Measurements from ENCODE around the gene SLC24A2.
"Not testable (repeated sequence)": the region's sequence is repeated elsewhere in the genome, so short reads cannot be mapped to it uniquely, and the experiment has no call there.

The SLC24A2 gene

GRCh38 chr9:19788614-19789271 is at the start of gene SLC24A2:
TSS of gene SLC24A2 (minus strand) at chr9:19789037.
- no peak for DNase-seq (ENCODE audit: low read depth in 2 of 2)

DNA sequence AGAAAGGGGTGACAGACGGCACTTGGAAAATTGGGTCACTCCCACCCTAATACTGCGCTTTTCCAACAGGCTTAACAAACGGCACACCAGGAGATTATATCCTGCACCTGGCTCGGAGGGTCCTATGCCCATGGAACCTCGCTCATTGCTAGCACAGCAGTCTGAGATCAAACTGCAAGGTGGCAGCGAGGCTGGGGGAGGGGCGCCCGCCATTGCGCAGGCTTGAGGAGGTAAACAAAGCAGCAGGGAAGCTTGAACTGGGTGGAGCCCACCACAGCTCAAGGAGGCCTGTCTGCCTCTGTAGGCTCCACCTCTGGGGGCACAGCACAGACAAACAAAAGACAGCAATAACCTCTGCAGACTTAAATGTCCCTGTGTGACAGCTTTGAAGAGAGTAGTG is 44.5 kb upstream of the SLC24A2 start:
- DNase-seq (ENCODE audit: low read depth in 2 of 2), result not testable (repeated sequence)

GRCh38 chr9:19830796-19831195 is 42.0 kb upstream of the SLC24A2 start:
- DNase-seq (ENCODE audit: low read depth in 2 of 2), result no peak

GRCh38 chr9:19828576-19829109 is 39.8 kb upstream of the SLC24A2 start:
- no peak for DNase-seq (ENCODE audit: low read depth in 2 of 2)

- DNase-seq (ENCODE audit: low read depth in 2 of 2), result no peak
These were observed 27.9 kb upstream of the SLC24A2 start for GRCh38 chr9:19816769-19817168.

GRCh38 chr9:19812194-19812593 is 23.4 kb upstream of the SLC24A2 start:
- DNase-seq (ENCODE audit: low read depth in 2 of 2), result no peak

DNA sequence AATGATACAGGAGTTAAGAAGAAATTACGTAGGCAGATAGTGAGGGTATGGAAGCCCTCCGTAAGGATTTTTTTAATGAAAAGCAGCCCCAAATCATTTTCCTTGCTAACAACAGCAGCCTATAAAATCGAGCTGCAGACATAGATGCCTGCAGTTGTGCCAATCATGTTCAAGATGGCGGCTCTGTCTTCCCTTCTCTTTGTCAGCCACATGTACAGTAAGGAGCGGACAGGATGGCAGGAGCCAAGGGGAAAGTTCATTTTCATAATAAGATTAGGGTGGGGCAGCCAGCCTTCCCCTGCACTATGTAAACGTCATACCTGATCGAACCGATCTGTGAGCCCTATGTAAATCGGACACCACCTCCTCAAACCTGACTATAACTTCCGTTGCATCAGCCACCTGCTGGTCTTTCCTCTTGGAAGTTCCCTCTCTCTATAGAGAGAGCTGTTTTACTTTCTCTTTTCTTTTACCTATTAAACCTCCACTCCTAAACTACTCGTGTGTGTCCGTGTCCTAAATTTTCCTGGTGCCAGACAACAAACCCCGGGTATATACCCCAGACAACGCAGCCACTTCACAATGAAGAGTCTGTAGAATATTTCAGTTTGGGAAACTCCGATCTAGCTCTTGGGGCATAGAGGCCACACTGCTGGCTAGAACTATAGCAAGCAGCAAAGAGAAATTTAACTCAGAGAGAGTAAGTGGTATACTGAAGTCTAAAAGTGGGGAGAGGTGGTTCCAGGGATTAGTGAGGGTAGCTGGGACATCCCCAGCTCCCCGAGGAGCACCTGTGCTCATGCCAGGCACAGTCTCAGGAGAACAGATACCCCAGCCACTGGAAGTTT is 20.8 kb upstream of the SLC24A2 start:
- DNase-seq (ENCODE audit: low read depth in 2 of 2), result no peak

- DNase-seq (ENCODE audit: low read depth in 2 of 2), result no peak
These were observed 18.5 kb upstream of the SLC24A2 start for GRCh38 chr9:19807182-19807892.

DNA sequence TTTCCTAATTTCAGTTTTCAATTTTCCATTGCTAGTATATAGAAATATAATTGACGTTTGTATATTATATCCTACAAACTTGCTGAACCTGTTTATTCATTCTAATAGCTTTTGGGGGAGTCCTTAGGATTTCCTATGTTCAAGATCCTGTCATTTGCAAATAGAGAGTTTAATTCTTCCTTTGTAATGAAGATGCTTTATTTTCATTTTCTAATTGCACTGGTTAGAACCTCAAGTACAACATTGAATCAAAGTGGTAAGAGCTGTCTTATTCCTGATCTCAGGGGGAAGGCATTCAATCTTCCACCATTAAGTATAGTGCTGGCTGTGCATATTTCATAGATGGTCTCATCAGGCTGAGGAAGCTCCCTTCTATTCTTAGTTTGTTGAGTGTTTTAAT is 15.6 kb upstream of the SLC24A2 start:
- DNase-seq (ENCODE audit: low read depth in 2 of 2), result no peak

DNA sequence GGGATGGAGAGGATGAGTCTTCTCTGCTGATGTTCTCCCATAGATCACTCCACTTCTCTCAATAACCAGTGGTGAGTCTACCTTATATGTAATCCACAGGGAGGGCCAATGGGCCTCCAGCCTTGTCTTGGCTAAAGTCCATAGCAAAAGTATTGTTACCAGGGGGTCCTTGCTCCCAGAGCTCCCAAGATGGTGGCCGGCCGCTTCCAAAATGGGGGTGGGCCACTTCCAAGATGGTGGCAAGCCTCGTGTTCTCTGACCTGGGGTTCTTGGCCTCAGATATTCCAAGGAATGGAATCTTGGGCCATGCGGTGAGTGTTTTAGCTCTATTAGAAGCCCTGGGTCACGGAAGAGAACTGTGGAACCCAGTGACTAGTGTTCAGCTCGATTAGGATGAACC is 12.0 kb upstream of the SLC24A2 start:
- DNase-seq (ENCODE audit: low read depth in 2 of 2), result no peak

- no peak for DNase-seq (ENCODE audit: low read depth in 2 of 2)
These were observed 10.9 kb upstream of the SLC24A2 start for GRCh38 chr9:19799784-19800183.

- DNase-seq (ENCODE audit: low read depth in 2 of 2), result no peak
These were observed 685 bp downstream of the SLC24A2 start for GRCh38 chr9:19788152-19788551.

GRCh38 chr9:19787672-19788071 is 1.2 kb downstream of the SLC24A2 start:
- no peak for DNase-seq (ENCODE audit: low read depth in 2 of 2)

- no peak for DNase-seq (ENCODE audit: low read depth in 2 of 2)
These were observed 3.6 kb downstream of the SLC24A2 start for GRCh38 chr9:19785230-19785629.

DNA sequence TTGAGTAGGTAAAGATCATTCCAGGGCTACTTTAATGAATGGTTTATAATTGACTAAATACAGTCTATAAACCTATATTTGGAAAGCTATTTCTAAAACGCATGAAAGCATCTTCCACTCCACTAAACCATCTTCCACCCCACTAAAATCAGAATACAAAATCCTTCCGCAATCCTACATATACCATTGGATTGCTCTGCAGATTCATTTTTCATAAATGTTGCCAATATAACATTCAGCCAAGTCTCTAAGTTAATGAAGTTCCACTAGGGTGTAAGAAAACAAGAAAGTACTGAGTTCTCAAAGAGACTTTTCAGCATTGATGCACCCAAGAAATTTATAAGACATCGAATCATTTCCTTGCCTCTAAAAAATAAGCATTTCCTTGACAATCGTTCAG is 4.7 kb downstream of the SLC24A2 start:
- no peak for DNase-seq (ENCODE audit: low read depth in 2 of 2)

GRCh38 chr9:19783500-19783899 is 5.3 kb downstream of the SLC24A2 start:
- no peak for DNase-seq (ENCODE audit: low read depth in 2 of 2)

- DNase-seq (ENCODE audit: low read depth in 2 of 2), result no peak
These were observed 6.8 kb downstream of the SLC24A2 start for GRCh38 chr9:19782005-19782404.

DNA sequence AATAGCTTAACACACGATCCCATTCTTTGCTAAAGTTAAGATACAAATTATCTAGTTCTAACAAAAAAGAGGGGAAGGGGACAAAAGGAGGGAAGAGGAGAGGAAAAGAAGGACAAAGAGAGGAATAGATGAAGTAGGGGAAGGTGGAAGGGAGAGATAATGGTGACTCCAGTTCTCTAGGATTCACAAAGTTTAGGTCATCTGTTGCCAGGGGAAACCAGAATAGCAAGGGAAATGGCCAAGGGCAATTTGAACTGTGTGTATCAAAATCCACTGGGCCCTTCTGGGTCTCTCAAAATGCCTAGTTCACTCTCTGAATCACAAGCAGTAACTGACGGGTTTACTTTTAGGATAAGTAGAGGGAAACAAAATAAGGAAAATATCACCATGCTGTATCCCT is 7.6 kb downstream of the SLC24A2 start:
- DNase-seq (ENCODE audit: low read depth in 2 of 2), result no peak

DNA sequence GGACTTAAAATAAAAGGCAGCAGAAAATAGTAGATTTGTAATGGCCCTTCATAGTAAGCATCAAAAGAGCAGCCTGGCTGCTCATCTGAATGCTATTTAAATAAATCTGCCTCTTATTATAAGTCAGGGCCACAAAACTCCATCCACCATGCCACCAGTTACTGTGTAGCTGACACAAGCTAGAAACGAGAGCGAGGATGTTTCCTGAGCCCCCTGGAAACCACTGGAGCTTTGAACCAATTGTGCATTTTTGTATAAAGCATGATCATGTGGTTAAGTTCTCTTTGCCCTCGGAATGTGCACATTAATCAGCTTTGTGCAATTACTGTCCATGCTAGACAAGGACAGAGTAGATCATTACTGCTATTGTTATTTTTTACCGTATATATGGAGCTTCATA is 17.4 kb downstream of the SLC24A2 start:
- DNase-seq (ENCODE audit: low read depth in 2 of 2), result no peak

DNA sequence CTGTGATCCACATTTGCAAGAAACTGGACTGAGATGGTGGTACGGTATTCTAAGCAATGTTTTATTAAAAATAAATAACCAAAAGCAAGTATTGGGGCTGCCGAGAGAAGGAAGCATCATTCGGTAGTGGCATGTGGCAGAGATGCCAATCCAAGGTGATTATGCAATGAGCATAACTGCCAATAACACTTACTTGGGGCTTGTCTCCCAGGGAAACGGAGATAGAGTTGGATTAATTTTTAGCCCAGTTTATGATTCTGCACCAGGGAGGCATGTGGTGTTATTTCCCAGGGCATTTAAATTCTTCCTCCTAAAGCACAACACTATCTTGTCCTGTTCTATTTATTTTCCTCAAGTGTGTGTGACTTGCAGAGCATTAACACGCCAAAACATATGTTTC is 17.9 kb downstream of the SLC24A2 start:
- no peak for DNase-seq (ENCODE audit: low read depth in 2 of 2)

DNA sequence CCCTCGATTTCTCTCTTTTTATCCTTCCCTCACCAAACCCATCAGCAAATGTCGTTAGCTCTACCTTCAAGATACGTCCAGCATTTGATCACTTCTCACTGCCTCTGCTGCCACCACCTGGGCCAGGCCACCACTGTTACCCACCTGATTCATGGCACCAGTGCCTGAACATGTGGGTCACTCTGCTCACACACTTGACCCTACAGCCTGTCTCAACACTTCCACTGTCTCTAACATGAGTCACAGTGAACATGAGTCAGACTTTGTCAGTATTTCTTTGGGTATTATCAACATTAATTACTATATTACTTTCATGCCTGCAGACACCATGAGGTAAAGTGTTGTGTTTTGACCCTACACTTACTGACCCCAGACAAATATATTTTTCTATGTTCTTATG is 19.6 kb downstream of the SLC24A2 start:
- no peak for DNase-seq (ENCODE audit: low read depth in 2 of 2)

DNA sequence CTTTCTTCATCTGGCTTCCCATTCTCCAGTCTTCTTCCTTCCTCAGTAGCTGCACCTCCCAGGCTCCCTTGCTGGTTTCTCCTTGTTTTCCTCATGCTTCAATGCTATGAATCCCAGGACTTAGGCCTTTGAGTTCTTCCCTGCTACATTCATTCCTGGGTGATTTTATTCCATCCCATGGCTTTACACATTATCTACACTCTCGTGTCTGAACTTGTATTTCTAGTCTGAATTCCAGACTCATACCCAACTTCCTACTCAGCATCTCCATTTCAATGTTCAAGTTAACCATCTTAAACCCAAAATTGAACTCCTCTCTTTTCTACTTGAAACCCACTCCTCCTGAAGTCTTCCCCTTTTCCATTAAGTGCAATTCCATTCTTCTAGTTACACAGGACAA is 20.0 kb downstream of the SLC24A2 start:
- DNase-seq (ENCODE audit: low read depth in 2 of 2), result no peak
